ENCODE results near the gene TXNL4B. TPM values are rescaled to one million over a fixed set of nuclear protein-coding genes. Genes with fewer than 3 reads are reported as not detected.

TXNL4B gene
- total RNA-seq, 2 donors from 2014 or later = 17.9 to 18.9 TPM

DNA sequence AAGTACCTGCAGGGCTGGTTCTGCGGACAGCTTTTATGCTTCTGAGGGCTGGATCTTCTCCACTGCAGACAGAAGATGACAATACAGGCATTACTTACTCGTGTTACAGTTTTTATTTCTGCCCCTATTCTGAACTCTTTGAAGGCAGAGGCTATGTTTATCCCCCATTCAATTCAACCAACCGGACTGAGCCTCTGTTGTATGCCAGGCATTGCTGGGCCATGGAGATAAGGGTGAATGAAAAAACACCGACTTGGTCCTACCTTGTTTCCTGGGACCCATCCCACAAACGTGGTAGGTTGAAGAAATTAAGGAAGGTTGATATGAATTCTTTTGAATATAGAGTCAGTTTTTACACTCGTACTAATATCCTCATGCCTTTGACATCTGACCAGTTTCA lies 49.1 kb downstream of the TXNL4B start:
- Mint-ChIP-seq H3K27me3 (no peaks in the 10 kb centered on the region), H3K36me3 (ENCODE audit: low read depth) (peaks cover 10% of the 10 kb centered on the region), H3K4me1 (no peaks in the 10 kb centered on the region), H3K27ac (no peak overlapping the region), H3K4me3 (no peak overlapping the region), H3K9me3 (peaks cover 6% of the 10 kb centered on the region)
- no peak for ATAC-seq (replicated peaks)

DNA sequence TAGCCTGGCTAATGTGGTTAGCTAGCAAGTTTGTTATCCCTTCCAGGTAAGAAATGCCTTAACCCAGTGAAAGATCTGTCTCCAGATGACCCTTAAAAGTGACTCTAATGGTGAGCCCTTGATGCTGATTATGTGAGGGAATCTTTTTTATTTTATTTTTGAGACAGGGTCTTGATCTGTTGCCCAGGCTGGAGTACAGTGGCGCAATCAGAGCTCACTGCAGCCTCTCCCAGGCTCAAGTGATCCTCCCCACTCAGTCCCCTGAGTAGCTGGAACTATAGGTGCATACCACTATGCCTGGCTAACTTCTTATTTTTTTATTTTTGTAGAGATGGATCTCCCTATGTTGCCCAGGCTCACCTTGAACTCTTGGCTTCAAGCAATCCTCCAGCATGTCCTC lies 49.9 kb downstream of the TXNL4B start:
- Mint-ChIP-seq H3K27ac (no peak overlapping the region), H3K9me3 (no peaks in the 10 kb centered on the region), H3K4me1 (no peaks in the 10 kb centered on the region), H3K36me3 (ENCODE audit: low read depth) (peaks cover 10% of the 10 kb centered on the region), H3K4me3 (no peak overlapping the region), H3K27me3 (no peaks in the 10 kb centered on the region)
- ATAC-seq (replicated peaks) = no peak

DNA sequence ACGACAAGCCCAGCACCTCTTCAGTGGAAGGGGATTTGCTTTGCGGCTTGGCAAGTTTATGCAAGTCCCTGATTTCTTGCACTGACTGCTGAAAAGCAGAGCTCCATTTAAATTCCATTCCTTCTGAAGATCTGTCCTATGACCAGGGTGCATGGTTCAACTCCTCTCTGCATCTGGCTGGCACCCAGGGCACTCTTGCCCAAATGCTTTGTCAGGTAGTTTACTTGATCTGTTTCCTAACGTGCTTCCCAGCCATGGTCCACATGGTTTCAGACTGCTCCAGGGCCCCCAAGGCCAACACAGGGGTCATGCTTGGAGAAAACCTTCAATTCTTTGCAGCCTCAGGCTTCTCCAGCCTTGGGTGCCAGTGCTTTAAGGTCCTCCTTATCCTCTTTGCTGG lies 50.4 kb downstream of the TXNL4B start:
- ATAC-seq (replicated peaks) = no peak
- Mint-ChIP-seq H3K4me1 (no peaks in the 10 kb centered on the region), H3K36me3 (ENCODE audit: low read depth) (peaks cover 10% of the 10 kb centered on the region), H3K27me3 (no peaks in the 10 kb centered on the region), H3K27ac (no peak overlapping the region), H3K9me3 (no peaks in the 10 kb centered on the region), H3K4me3 (no peak overlapping the region)

DNA sequence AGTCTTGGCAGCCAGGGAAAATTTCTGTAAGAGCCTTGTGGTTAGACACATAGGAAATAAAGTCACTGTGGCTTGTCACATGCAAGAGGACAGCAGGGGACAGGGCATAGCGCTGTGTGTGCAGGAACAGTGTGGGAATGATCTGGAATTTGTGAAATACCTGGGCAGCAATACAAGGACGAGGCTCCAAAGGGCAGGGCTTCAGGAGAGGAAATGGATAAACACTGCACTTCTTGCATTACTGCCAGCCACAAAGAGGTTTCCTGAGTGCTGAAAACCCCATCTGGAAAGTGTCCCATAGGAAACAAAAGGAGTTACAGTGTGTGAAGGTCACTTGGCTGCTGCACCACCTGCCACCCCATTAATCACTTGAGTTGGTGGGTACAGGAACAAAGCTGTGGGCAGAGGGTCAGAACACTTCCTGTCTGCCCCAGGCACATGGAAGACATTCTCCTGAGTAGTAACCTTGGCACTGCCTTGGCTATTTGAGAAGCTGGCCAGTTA lies 51.2 kb downstream of the TXNL4B start:
- ATAC-seq (replicated peaks) = no peak
- no peaks in the 10 kb centered on the region for H3K4me1 Mint-ChIP-seq
- H3K27ac Mint-ChIP-seq = no peak overlapping the region
- H3K4me3 Mint-ChIP-seq = no peak overlapping the region
- no peaks in the 10 kb centered on the region for H3K9me3 Mint-ChIP-seq
- H3K27me3 Mint-ChIP-seq = no peaks in the 10 kb centered on the region
- peaks cover 10% of the 10 kb centered on the region for H3K36me3 Mint-ChIP-seq (ENCODE audit: low read depth)

DNA sequence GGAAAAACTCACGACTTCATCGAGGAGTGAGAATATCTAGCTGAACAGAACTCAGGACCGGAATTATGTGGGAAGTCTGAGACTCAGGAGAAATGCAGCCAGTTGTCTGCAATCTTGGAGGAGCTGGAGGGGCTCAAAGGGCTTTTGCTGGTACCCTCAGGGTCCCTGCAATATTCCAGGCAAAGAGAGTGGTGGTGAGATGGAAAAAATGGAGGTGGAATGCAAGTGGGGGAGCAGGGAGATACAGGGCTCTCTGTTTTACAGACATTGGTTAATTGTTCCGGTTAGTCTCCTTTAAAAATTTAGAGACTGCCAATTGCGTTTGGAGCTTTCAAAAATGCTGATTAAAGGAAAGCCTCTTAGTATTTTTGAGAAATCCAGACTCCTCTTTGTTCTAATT lies 57.3 kb downstream of the TXNL4B start:
- H3K27ac Mint-ChIP-seq = no peak overlapping the region
- ATAC-seq (replicated peaks) = no peak
- H3K4me3 Mint-ChIP-seq = no peak overlapping the region
- no peaks in the 10 kb centered on the region for H3K9me3 Mint-ChIP-seq
- H3K36me3 Mint-ChIP-seq (ENCODE audit: low read depth) = no peaks in the 10 kb centered on the region
- no peaks in the 10 kb centered on the region for H3K4me1 Mint-ChIP-seq
- no peaks in the 10 kb centered on the region for H3K27me3 Mint-ChIP-seq

Other genes starting within 250 kb of the TXNL4B start
- 10 to 100 TPM; 18.2 to 27.3 TPM for gene ATXN1L, start 247.6 kb downstream of the TXNL4B start, total RNA-seq
- gene ZNF821, start 209.4 kb downstream of the TXNL4B start, total RNA-seq = 10 to 100 TPM in 1 of 2 donors, 1 to 10 TPM in 1; 6.3 to 12.2 TPM
- gene IST1, start 198.1 kb downstream of the TXNL4B start, total RNA-seq = 100 to 1,000 TPM; 159 to 217 TPM
- under 1 TPM; 0.05 to 0.09 TPM for gene PKD1L3, start 93.2 kb downstream of the TXNL4B start, total RNA-seq
- gene DHODH, start 84.9 kb downstream of the TXNL4B start, total RNA-seq = 10 to 100 TPM; 14.9 to 22.1 TPM
- not detected for gene HP, start 39.1 kb downstream of the TXNL4B start, total RNA-seq
- not detected for gene HPR, start 30.4 kb downstream of the TXNL4B start, total RNA-seq
- 10 to 100 TPM; 96.7 to 99.2 TPM for gene DHX38, start 227 bp upstream of the TXNL4B start, total RNA-seq
- gene PMFBP1, start 78.5 kb upstream of the TXNL4B start, total RNA-seq = 1 to 10 TPM; 2.1 to 3.9 TPM